OCI-LY3 (cell line): ENCODE measurements around the gene LCN6.

Experiments used
- H2AFZ ChIP-seq: fragments of 200-600, 300-600 bp; shearing (Covaris generic); 2 replicates; pipeline ENCODE4 v1.6.0; 2014; ENCODE audit warnings: antibody characterized with exemption, low read depth, low read length
- H3K27ac ChIP-seq: fragments of 200-600, 300-600 bp; sonication (generic); 2 replicates; pipeline ENCODE4 v1.5.1; 2014; ENCODE audit warnings: mild to moderate bottlenecking, low read length, moderate library complexity, mixed read lengths
- H3K27me3 ChIP-seq: fragments of 200-600, 300-600 bp; sonication (generic); 2 replicates; pipeline ENCODE4 v1.6.1; 2014; ENCODE audit warnings: low read depth, low read length, mixed read lengths
- H3K36me3 ChIP-seq: fragments of 200-600, 300-600 bp; sonication (generic); replicated peaks from 2 replicates; pipeline ENCODE3; 2014; ENCODE audit warnings: low read depth, low read length, mixed read lengths
- H3K4me1 ChIP-seq: fragments of 300-600, 200-600 bp; sonication (generic); 2 replicates; pipeline ENCODE4 v1.6.1; 2014; ENCODE audit warnings: low read length, mixed read lengths
- H3K4me2 ChIP-seq: fragments of 200-600, 300-600 bp; sonication (generic); 2 replicates; pipeline ENCODE4 v1.6.1; 2014; ENCODE audit warnings: low read length, mixed read lengths
- H3K4me3 ChIP-seq: fragments of 300-600, 200-600 bp; sonication (generic); 2 replicates; pipeline ENCODE4 v1.5.1; 2014; ENCODE audit warnings: antibody characterized with exemption, mild to moderate bottlenecking, low read length, moderate library complexity
- H3K79me2 ChIP-seq: fragments of 300-600, 200-600 bp; shearing (Covaris generic); 2 replicates; pipeline ENCODE4 v1.6.1; 2014; ENCODE audit warnings: mild to moderate bottlenecking, low read length, mixed read lengths
- H3K9ac ChIP-seq: fragments of 300-600, 200-600 bp; shearing (Covaris generic); 2 replicates; pipeline ENCODE4 v1.6.0; 2014; ENCODE audit warnings: mild to moderate bottlenecking, low read length, moderate library complexity
- H3K9me3 ChIP-seq: fragments of 200-600, 300-600 bp; shearing (Covaris generic); 2 replicates; pipeline ENCODE4 v1.6.1; 2014; ENCODE audit warnings: low read length, mixed read lengths; ENCODE audit not compliant: insufficient read depth
- H4K20me1 ChIP-seq: fragments of 200-600, 300-600 bp; sonication (generic); 2 replicates; pipeline ENCODE4 v1.6.1; 2016; ENCODE audit warnings: low read length, mixed read lengths; ENCODE audit not compliant: insufficient read depth
- CTCF ChIP-seq: fragments of 200-600, 300-600 bp; sonication (generic); IDR thresholded peaks from 2 replicates; pipeline ENCODE4 v1.5.1; 2014; ENCODE audit warnings: antibody characterized with exemption, low read length, low read depth
- EZH2phosphoT487 ChIP-seq: fragments of 200-600 bp; shearing (Covaris generic); IDR thresholded peaks from 2 replicates; pipeline ENCODE4 v1.6.1; 2018; ENCODE audit warnings: antibody characterized with exemption, mixed run types, low read depth

Gene LCN6

DNA sequence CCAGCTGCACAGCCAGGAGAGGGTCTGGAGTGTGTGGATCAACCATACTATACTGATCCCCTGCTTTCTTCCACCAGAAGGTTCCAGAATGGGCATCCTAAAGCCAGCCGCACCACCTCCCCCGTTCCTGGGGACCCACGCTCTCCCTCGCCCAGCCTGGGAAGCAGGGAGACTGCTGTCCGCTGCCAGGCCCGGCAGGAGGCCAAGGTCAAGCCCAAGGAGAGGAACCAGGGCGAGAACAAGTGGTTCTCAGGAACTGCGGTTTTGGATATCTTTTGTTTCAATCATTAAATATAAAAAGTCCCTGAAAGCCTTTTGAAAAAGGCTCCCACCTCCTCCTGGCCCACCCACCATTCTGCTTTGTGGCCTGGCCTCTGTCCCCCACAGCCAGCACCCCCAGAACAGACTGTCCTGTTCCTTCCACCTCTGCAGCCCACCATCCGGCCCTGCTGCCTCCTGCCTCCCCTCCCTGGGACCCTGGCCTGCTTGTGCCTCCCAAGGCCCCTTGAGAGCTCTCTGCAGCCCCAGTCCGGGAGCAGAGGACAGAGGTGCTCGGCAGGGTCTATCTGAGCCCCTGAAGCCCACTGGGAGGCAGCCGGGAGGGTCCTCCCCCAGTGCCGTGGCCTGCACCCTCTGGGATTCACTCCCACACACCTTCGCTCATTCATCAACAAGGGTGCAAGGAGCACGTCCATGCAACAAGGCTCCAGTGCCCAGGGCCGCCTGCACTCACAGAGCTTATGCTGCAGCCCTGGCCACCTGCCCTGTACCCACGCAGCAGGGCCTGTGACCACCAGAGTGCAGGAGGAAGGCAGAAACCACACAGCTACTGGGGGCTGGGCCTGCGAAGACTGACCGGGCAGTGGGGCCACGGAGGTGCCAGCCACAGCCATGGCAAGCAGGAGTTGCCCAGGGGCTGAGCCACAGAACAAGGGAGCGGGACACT, 614 bp upstream of the LCN6 start:
- no peak overlapping the region for H3K4me3 ChIP-seq

GRCh38 chr9:136747161-136748060, 914 bp downstream of the LCN6 start:
- no peak overlapping the region for H3K4me2 ChIP-seq
- H4K20me1 ChIP-seq, result no peaks in the 10 kb centered on the region
- H2AFZ ChIP-seq, result no peak overlapping the region
- H3K9me3 ChIP-seq, result peaks cover 12% of the 10 kb centered on the region
- TF ChIP-seq EZH2phosphoT487, result no peak
- no peak for TF ChIP-seq CTCF
- H3K4me1 ChIP-seq, result no peaks in the 10 kb centered on the region
- no peak overlapping the region for H3K27ac ChIP-seq
- no peaks in the 10 kb centered on the region for H3K36me3 ChIP-seq
- no peaks in the 10 kb centered on the region for H3K79me2 ChIP-seq
- H3K27me3 ChIP-seq, result peaks cover 18% of the 10 kb centered on the region
- no peak overlapping the region for H3K9ac ChIP-seq
- H3K4me3 ChIP-seq, result no peak overlapping the region

More for the DNA sequence above, 614 bp upstream of the LCN6 start:
- Histone ChIP-seq H4K20me1 (no peaks in the 10 kb centered on the region), H3K4me2 (no peak overlapping the region), H3K27me3 (peaks cover 9% of the 10 kb centered on the region), H2AFZ (no peak overlapping the region), H3K27ac (no peak overlapping the region), H3K9me3 (peaks cover 16% of the 10 kb centered on the region), H3K36me3 (no peaks in the 10 kb centered on the region), H3K4me1 (no peaks in the 10 kb centered on the region), H3K79me2 (no peaks in the 10 kb centered on the region), H3K9ac (no peak overlapping the region)
- TF ChIP-seq CTCF, result no peak
- TF ChIP-seq EZH2phosphoT487, result no peak

- Histone ChIP-seq H3K4me1 (no peaks in the 10 kb centered on the region), H3K4me2 (no peak overlapping the region), H4K20me1 (no peaks in the 10 kb centered on the region), H3K9me3 (peaks cover 4% of the 10 kb centered on the region), H3K9ac (no peak overlapping the region), H3K79me2 (no peaks in the 10 kb centered on the region), H3K4me3 (no peak overlapping the region), H3K27ac (no peak overlapping the region), H3K27me3 (peaks cover 26% of the 10 kb centered on the region), H3K36me3 (no peaks in the 10 kb centered on the region), H2AFZ (no peak overlapping the region)
- TF ChIP-seq CTCF, result no peak
- no peak for TF ChIP-seq EZH2phosphoT487
These were observed 1.7 kb downstream of the LCN6 start for GRCh38 chr9:136746621-136747020.

GRCh38 chr9:136746155-136746490, 2.2 kb downstream of the LCN6 start:
- TF ChIP-seq EZH2phosphoT487, result no peak
- TF ChIP-seq CTCF, result no peak
- Histone ChIP-seq H3K4me2 (no peak overlapping the region), H3K9ac (no peak overlapping the region)

More at GRCh38 chr9:136746155-136746490, 2.2 kb downstream of the LCN6 start:
- Histone ChIP-seq H3K4me3 (no peak overlapping the region), H3K4me1 (no peaks in the 10 kb centered on the region), H4K20me1 (no peaks in the 10 kb centered on the region), H3K27ac (no peak overlapping the region), H3K36me3 (no peaks in the 10 kb centered on the region), H3K79me2 (no peaks in the 10 kb centered on the region), H3K27me3 (peaks cover 28% of the 10 kb centered on the region), H3K9me3 (no peaks in the 10 kb centered on the region), H2AFZ (no peak overlapping the region)
